ENCODE results near the gene CAPN13. TPM values are rescaled to one million over a fixed set of nuclear protein-coding genes. Genes with fewer than 3 reads are reported as not detected.

Gene CAPN13
- total RNA-seq, 1 donor: not detected

- no peak overlapping the region for H2AFZ ChIP-seq (ENCODE audit: low read length)
- H3K9me3 ChIP-seq (ENCODE audit: low read depth, low read length): no peaks in the 10 kb centered on the region
- H3K27ac ChIP-seq (ENCODE audit: low read depth, low read length): no peak overlapping the region
- no peak overlapping the region for H3K4me2 ChIP-seq (ENCODE audit: insufficient read depth, low read length)
- no peaks in the 10 kb centered on the region for H3K27me3 ChIP-seq (ENCODE audit: insufficient read depth, low read length)
- no peaks in the 10 kb centered on the region for H3K79me2 ChIP-seq (ENCODE audit: insufficient read depth, low read length)
- no peaks in the 10 kb centered on the region for H3K36me3 ChIP-seq (ENCODE audit: insufficient read depth, low read length)
- no peak for TF ChIP-seq CTCF (IDR thresholded peaks at IDR 0.05; ENCODE audit: extremely low read depth, low read depth, low read length)
- no peak for DNase-seq (ENCODE audit: insufficient read length, low spot score, missing footprints)
- H4K20me1 ChIP-seq (ENCODE audit: insufficient read depth, low read length): no peaks in the 10 kb centered on the region
- H3K4me1 ChIP-seq (ENCODE audit: insufficient read depth, low read length): no peaks in the 10 kb centered on the region
- H3K4me3 ChIP-seq (ENCODE audit: insufficient read depth, low read length): no peak overlapping the region
These were observed 46.0 kb downstream of the CAPN13 start for GRCh38 chr2:30761226-30761625.

- Histone ChIP-seq H3K79me2 (ENCODE audit: insufficient read depth, low read length) (no peaks in the 10 kb centered on the region), H3K4me3 (ENCODE audit: insufficient read depth, low read length) (no peak overlapping the region), H2AFZ (ENCODE audit: low read length) (no peak overlapping the region), H3K9me3 (ENCODE audit: low read depth, low read length) (no peaks in the 10 kb centered on the region), H3K36me3 (ENCODE audit: insufficient read depth, low read length) (no peaks in the 10 kb centered on the region), H3K4me2 (ENCODE audit: insufficient read depth, low read length) (no peak overlapping the region), H3K27me3 (ENCODE audit: insufficient read depth, low read length) (no peaks in the 10 kb centered on the region), H3K4me1 (ENCODE audit: insufficient read depth, low read length) (no peaks in the 10 kb centered on the region), H3K27ac (ENCODE audit: low read depth, low read length) (no peak overlapping the region), H4K20me1 (ENCODE audit: insufficient read depth, low read length) (no peaks in the 10 kb centered on the region)
- no peak for DNase-seq (ENCODE audit: insufficient read length, low spot score, missing footprints)
- no peak for TF ChIP-seq CTCF (IDR thresholded peaks at IDR 0.05; ENCODE audit: extremely low read depth, low read depth, low read length)
These were observed 47.8 kb downstream of the CAPN13 start for GRCh38 chr2:30759481-30759880.

GRCh38 chr2:30758191-30758651 lies 49.0 kb downstream of the CAPN13 start:
- no peak overlapping the region for H3K4me2 ChIP-seq (ENCODE audit: insufficient read depth, low read length)
- H3K79me2 ChIP-seq (ENCODE audit: insufficient read depth, low read length): no peaks in the 10 kb centered on the region
- no peaks in the 10 kb centered on the region for H3K9me3 ChIP-seq (ENCODE audit: low read depth, low read length)
- no peaks in the 10 kb centered on the region for H4K20me1 ChIP-seq (ENCODE audit: insufficient read depth, low read length)
- no peak overlapping the region for H3K27ac ChIP-seq (ENCODE audit: low read depth, low read length)
- no peak overlapping the region for H3K4me3 ChIP-seq (ENCODE audit: insufficient read depth, low read length)
- H3K36me3 ChIP-seq (ENCODE audit: insufficient read depth, low read length): no peaks in the 10 kb centered on the region
- peaks cover 2% of the 10 kb centered on the region for H3K27me3 ChIP-seq (ENCODE audit: insufficient read depth, low read length)
- H2AFZ ChIP-seq (ENCODE audit: low read length): no peak overlapping the region
- H3K4me1 ChIP-seq (ENCODE audit: insufficient read depth, low read length): no peaks in the 10 kb centered on the region
- DNase-seq (ENCODE audit: insufficient read length, low spot score, missing footprints): no peak
- no peak for TF ChIP-seq CTCF (IDR thresholded peaks at IDR 0.05; ENCODE audit: extremely low read depth, low read depth, low read length)

- H3K27me3 ChIP-seq (ENCODE audit: insufficient read depth, low read length): peaks cover 2% of the 10 kb centered on the region
These were observed 49.5 kb downstream of the CAPN13 start for GRCh38 chr2:30757749-30758148.

More at GRCh38 chr2:30757749-30758148, 49.5 kb downstream of the CAPN13 start:
- TF ChIP-seq CTCF (IDR thresholded peaks at IDR 0.05; ENCODE audit: extremely low read depth, low read depth, low read length): no peak
- Histone ChIP-seq H3K79me2 (ENCODE audit: insufficient read depth, low read length) (no peaks in the 10 kb centered on the region), H3K36me3 (ENCODE audit: insufficient read depth, low read length) (no peaks in the 10 kb centered on the region), H3K4me1 (ENCODE audit: insufficient read depth, low read length) (no peaks in the 10 kb centered on the region), H3K4me2 (ENCODE audit: insufficient read depth, low read length) (no peak overlapping the region), H2AFZ (ENCODE audit: low read length) (no peak overlapping the region), H4K20me1 (ENCODE audit: insufficient read depth, low read length) (no peaks in the 10 kb centered on the region), H3K27ac (ENCODE audit: low read depth, low read length) (no peak overlapping the region), H3K9me3 (ENCODE audit: low read depth, low read length) (no peaks in the 10 kb centered on the region), H3K4me3 (ENCODE audit: insufficient read depth, low read length) (no peak overlapping the region)
- no peak for DNase-seq (ENCODE audit: insufficient read length, low spot score, missing footprints)

Measured in osteoblast (primary cell).